Measurements from ENCODE around the gene CDH4.
"Not testable (repeated sequence)": the region's sequence is repeated elsewhere in the genome, so short reads cannot be mapped to it uniquely, and the experiment has no call there.

CDH4 gene

DNA sequence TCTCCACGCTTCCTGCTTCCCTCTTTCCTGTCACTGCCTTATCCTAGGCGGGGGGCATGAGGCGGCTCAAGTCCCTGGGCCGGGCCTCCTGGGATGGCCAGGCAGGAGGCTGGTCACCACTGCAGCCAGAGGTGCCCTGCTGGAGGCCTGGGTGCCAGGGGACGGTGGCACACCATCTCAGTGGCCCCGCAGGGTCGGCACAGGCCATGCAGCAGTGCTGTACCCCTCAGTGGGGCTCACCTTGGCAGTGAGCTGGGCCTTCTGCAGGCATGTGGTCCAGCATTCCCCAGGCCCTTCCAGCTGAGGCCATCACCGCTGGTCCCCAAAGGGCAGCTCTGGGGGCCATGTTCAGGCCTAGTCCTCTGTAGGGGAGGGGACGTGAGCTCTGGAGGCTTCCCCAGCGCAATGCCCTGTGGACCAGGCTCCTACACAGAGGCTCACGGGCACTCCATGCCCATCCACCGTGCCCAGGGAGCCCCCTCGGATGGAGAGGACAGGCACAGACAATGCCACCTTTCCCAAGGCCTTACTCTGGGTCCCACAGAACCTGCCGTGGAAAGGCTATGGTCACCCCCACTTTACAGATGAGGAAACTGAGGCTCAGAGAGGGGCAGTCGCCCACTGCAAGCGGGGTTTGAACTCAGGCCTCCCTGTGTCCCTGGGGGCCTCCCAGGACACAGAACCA, 689.8 kb downstream of the CDH4 start:
- no peak for DNase-seq (ENCODE audit: low read depth in 2 of 2)
- no peak overlapping the region for H3K4me3 ChIP-seq (replicated peaks in 1 of 2; ENCODE audit: low read depth in 2 of 2, low read length in 2 of 2)
- no peak for TF ChIP-seq CTCF (IDR thresholded peaks at IDR 0.05; ENCODE audit: low read depth, low read length)

GRCh38 chr20:61942526-61942925, 690.5 kb downstream of the CDH4 start:
- TF ChIP-seq CTCF (IDR thresholded peaks at IDR 0.05; ENCODE audit: low read depth, low read length) = no peak
- DNase-seq (ENCODE audit: low read depth in 2 of 2) = no peak
- no peak overlapping the region for H3K4me3 ChIP-seq (replicated peaks in 1 of 2; ENCODE audit: low read depth in 2 of 2, low read length in 2 of 2)

DNA sequence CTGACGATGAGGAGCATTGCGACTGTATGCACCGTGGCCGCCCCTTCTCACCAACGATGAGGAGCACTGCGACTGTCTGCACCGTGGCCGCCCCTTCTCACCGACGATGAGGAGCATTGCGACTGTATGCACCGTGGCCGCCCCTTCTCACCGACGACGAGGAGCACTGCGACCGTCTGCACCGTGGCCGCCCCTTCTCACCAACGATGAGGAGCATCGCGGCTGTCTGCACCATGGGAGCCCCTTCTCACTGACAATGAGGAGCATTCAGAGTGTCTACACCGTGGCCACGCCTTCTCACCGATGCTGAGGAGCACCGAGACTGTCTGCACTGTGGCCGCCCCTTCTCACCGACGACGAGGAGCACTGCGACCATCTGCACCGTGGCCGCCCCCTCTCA, 692.9 kb downstream of the CDH4 start:
- not testable (repeated sequence) for H3K4me3 ChIP-seq (replicated peaks in 1 of 2; ENCODE audit: low read depth in 2 of 2, low read length in 2 of 2); DNase-seq (ENCODE audit: low read depth in 2 of 2)

GRCh38 chr20:61945495-61945894, 693.4 kb downstream of the CDH4 start:
- not testable (repeated sequence) for DNase-seq (ENCODE audit: low read depth in 2 of 2); H3K4me3 ChIP-seq (replicated peaks in 1 of 2; ENCODE audit: low read depth in 2 of 2, low read length in 2 of 2)

GRCh38 chr20:61948056-61948455, 696.0 kb downstream of the CDH4 start:
- H3K4me3 ChIP-seq (replicated peaks in 1 of 2; ENCODE audit: low read depth in 2 of 2, low read length in 2 of 2) = not testable (repeated sequence)

GRCh38 chr20:61948586-61949362, 696.7 kb downstream of the CDH4 start:
- H3K4me3 ChIP-seq (replicated peaks in 1 of 2; ENCODE audit: low read depth in 2 of 2, low read length in 2 of 2) = no peak overlapping the region
- TF ChIP-seq CTCF (IDR thresholded peaks at IDR 0.05; ENCODE audit: low read depth, low read length) = no peak
- DNase-seq (ENCODE audit: low read depth in 2 of 2) = no peak

More at GRCh38 chr20:61948056-61948455, 696.0 kb downstream of the CDH4 start:
- DNase-seq (ENCODE audit: low read depth in 2 of 2) = not testable (repeated sequence)

GRCh38 chr20:61949363-61949713, 697.3 kb downstream of the CDH4 start:
- H3K4me3 ChIP-seq (replicated peaks in 1 of 2; ENCODE audit: low read depth in 2 of 2, low read length in 2 of 2) = no peak overlapping the region
- no peak for DNase-seq (ENCODE audit: low read depth in 2 of 2)
- TF ChIP-seq CTCF (IDR thresholded peaks at IDR 0.05; ENCODE audit: low read depth, low read length) = no peak

DNA sequence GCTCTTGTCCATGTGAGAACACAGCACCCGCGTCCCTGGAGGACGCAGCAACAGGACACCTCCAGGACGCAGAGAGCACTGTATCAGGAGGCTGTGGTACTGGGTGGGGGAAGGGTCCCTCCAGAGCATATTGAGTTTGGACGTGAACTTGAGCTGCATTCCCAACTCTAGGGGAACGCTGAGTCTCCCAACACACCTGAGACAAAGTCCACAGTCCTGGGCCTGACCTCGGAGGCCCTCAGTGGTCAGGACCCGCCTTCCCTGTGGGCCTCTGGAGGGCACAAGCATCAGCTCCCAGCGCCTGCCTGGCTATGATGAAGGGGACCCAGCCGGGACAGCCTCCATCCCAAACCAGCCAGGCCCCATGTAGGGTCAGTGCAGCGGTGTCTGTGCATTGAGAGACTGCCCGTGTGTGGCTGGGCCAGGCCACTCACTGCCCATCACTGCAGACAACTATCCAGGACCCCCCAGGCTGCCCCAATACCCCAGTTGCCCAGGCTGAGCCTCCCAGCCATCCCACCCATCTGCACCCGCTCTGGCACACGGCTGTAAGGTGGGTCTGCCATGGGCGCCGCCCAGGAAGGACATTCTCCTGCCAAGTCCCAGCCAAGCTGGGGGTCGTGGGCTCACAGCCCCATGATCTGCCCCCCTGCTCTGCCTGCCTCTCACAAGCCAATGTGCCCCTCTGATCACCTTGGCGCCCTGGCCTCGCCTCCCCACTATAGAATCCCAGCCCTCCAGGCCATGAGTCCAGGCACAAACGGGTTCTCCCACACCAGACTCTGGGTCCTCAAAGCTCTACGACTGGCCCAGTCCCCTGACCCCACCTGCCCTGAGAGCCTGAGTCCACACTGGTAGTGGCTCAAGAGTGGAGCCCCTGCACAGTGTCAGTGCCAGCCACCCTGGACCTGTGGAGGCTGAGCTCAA, 697.9 kb downstream of the CDH4 start:
- no peak for DNase-seq (ENCODE audit: low read depth in 2 of 2)
- no peak for TF ChIP-seq CTCF (IDR thresholded peaks at IDR 0.05; ENCODE audit: low read depth, low read length)
- H3K4me3 ChIP-seq (replicated peaks in 1 of 2; ENCODE audit: low read depth in 2 of 2, low read length in 2 of 2) = no peak overlapping the region
